ENCODE data around the gene USP20.

USP20 gene

GRCh38 chr9:129874261-129875101, 39.2 kb downstream of the USP20 start:
- DNase-seq (ENCODE audit: low read depth in 3 of 3, low spot score in 1 of 3), result no peak

- no peak for DNase-seq (ENCODE audit: low read depth in 3 of 3, low spot score in 1 of 3)
These were observed 39.9 kb downstream of the USP20 start for GRCh38 chr9:129875181-129875611.

DNA sequence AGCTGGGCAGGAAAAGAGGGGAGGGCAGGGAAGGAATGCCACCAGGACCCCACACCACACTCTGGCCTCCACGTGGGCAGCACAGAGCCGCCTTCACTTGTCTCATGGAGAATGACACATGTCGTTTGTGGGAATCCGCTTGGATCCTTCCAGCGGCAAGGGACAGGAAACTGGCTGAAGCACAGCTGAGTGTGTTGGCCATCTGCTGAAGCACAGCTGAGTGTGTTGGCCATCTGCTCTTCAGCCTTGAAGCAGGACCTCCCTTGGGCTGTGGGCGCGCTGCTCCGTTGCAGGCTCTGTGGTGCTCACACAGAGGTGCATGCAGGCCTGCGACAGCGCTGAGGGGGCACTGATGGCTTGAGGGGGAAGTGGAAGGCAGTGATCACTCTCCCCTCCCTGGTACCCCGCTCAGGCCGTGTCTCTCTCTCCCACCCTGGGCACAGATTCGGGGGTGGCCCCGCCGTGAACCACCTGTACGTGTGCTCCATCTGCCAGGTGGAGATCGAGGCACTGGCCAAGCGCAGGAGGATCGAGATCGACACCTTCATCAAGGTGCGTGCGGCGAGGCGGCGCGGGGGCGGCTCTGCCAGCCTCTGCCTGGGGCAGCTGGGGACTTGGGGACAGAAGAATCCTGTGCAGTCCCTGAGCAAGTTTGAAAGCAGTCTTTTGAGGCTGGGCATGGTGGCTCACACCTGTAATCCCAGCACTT, 40.6 kb downstream of the USP20 start:
- no peak for DNase-seq (ENCODE audit: low read depth in 3 of 3, low spot score in 1 of 3)

GRCh38 chr9:129876815-129877214, 41.6 kb downstream of the USP20 start:
- no peak for DNase-seq (ENCODE audit: low read depth in 3 of 3, low spot score in 1 of 3)

DNA sequence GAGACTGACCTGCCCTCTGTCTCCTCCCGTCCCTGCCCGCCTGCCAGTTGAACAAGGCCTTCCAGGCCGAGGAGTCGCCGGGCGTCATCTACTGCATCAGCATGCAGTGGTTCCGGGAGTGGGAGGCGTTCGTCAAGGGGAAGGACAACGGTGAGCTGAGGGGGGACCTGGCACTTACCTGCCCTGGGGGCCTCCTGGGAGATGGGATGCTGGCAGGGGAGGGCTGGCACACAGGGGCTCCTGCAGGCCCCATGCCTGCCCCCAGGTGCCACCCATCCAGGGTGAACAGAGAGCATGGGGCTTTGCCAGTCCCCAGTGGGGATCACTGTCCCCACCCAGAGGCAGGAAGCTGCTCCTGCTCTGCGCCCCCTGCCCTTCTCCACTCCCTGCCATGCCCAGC, 43.0 kb downstream of the USP20 start:
- no peak for DNase-seq (ENCODE audit: low read depth in 3 of 3, low spot score in 1 of 3)

- DNase-seq (ENCODE audit: low read depth in 3 of 3, low spot score in 1 of 3), result no peak
These were observed 43.9 kb downstream of the USP20 start for GRCh38 chr9:129879103-129879699.

- DNase-seq (ENCODE audit: low read depth in 3 of 3, low spot score in 1 of 3), result no peak
These were observed 44.9 kb downstream of the USP20 start for GRCh38 chr9:129879991-129880653.

DNA sequence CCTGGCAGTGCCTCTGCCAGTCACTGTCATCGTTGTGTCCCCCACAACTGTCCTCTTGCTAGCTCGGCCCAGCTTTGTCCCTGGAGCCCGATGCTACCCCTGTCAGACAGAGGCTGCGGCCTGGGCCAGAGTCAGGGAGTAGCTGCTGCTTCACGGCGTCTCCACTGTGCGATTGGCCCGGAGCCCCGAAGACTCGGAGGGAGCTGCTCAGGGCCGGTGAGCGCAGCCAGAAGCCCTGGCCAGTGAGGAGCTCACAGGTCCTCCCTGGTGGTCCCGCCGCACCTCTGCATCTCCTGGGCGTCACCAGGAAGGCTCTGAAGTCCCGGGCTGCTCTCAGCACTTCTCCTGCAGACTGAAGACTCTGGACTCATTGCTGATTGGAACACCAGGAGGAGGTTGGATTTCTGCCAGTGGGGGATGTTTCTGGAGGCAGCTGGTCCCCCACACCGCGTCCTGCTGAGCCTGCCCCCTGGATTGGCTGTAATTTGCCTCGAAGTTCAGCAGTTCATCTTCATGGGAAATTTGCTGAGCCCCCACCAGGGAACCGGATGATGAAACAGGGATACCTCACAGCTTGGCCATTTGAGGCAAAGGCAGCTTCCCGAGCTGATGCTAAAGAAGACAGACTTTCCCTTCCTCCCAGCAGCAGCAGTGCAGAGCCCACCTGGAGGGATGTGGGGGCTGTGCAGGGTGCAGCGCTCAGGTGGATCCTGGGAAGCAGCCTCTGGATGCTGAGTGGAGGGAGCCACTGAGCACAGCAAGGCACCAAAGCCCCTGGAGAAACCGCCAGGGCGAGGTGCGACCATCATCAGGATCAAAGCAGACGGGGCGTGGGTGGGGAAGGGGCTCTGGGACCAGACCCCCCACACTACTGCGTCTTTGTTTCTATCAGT, 45.6 kb downstream of the USP20 start:
- DNase-seq (ENCODE audit: low read depth in 3 of 3, low spot score in 1 of 3), result no peak

DNA sequence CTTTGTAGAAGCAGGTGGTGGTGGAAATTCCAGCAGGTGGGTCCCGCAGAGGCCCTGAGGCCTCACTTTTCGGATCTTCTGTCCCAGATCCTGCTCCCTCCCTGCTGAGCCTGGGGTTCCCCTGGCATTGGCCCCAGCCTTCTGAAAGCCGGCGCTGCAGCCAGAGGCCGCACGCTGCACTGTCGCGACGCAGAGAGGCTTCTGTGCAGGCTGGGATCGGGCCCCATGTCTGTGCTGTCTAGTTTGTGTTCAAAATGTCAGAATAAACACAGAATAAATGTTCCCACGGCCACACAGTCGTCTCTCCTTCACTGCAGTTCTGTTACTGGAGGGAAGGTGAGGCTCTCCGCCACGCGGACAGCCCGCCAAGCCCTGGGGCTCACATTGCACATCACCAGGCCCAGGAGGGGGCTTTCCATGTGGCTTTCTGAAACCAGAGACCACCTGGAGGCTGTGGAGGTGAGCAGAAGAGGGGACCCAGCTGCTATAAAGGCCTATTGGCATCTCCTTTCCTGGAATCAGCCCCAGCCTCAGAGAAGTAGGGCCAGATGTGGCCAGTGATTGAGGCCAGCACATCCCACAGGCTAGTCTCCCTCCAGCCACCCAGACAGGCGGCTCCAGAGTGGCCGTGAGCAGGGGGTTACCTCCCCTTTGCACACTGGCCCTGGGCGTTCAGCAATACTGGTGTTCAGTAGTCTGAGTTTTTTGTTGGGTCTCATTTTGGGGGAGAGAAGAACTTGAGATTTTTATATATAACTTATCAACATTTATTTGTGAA, 46.5 kb downstream of the USP20 start:
- no peak for DNase-seq (ENCODE audit: low read depth in 3 of 3, low spot score in 1 of 3)

GRCh38 chr9:129884220-129885017, 49.2 kb downstream of the USP20 start:
- DNase-seq (ENCODE audit: low read depth in 3 of 3, low spot score in 1 of 3), result peak; percentile 87 to 89 (median 88)

- DNase-seq (ENCODE audit: low read depth in 3 of 3, low spot score in 1 of 3), result peak in 1 of 3 donors; percentile 28
These were observed 49.9 kb downstream of the USP20 start for GRCh38 chr9:129885018-129885669.

DNA sequence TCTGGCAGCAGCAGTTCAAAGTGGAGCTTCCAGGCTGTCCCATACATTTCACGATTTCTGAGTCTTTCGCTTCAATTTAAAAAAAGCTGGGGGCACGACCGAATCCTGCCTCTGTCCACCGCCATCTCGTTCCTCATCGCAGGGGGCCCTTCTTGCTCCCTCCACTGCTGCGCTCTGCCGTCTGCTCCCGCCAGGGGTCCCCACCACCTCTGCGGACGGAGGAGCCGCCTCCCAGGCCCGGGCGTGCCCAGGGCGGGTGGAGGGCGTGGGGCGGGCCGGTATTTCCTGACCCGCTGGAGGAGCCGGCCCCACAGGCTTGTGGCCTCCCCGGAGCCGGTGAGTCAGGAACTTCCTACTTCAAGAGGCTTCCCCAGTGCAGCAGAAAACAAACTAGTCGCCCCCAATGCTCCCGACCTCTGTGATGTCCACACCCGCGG, 50.4 kb downstream of the USP20 start:
- peak; percentile 77 to 86 (median 81) for DNase-seq (ENCODE audit: low read depth in 3 of 3, low spot score in 1 of 3)

- DNase-seq (ENCODE audit: low read depth in 3 of 3, low spot score in 1 of 3), result peak in 1 of 3 donors; percentile 33
These were observed 51.2 kb downstream of the USP20 start for GRCh38 chr9:129886226-129887174.

DNA sequence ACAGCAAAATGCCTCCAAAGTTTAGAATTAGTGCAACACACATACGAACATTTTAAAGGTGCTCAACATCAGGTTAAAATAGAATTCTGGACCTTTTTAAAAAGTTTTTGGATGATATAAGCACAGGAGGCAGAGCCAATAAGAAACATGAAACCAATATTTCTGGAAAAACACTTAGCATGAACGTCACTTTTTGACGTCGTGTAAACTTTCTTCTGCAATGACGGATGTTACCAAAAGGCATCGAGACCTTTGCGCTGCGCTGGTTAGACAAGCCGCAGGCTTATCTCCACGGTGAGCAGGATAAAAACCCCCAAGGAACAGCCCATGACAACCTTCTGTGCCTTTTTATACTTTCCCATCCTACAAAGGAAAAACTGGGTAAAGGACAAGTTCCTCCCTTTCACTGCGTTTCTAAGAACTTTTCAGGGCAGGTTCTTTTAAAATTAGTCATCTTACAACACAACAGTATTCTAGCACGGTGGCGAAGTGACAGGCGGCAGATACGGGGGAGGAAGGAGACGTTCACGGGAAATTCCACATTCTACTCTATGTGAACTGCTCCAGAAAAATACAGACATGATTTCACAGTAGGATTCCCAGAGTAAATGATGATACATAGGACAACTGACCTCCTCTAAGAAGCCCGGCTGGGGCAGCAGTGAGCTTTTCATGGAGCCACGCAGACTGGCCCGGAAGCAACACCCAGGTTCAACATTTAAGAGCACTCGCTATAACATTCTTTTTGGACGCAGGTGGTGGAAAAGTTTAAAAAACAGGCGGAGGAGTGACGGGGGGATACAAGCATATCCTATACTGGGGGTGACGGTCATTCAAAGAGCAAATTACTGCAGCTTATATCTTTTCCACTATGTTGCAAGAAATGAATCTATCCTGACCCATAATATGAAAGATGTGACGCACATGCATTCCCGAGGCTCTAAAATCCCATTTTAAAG, 52.4 kb downstream of the USP20 start:
- peak in 2 of 3 donors; percentile 33 to 49 for DNase-seq (ENCODE audit: low read depth in 3 of 3, low spot score in 1 of 3)

DNA sequence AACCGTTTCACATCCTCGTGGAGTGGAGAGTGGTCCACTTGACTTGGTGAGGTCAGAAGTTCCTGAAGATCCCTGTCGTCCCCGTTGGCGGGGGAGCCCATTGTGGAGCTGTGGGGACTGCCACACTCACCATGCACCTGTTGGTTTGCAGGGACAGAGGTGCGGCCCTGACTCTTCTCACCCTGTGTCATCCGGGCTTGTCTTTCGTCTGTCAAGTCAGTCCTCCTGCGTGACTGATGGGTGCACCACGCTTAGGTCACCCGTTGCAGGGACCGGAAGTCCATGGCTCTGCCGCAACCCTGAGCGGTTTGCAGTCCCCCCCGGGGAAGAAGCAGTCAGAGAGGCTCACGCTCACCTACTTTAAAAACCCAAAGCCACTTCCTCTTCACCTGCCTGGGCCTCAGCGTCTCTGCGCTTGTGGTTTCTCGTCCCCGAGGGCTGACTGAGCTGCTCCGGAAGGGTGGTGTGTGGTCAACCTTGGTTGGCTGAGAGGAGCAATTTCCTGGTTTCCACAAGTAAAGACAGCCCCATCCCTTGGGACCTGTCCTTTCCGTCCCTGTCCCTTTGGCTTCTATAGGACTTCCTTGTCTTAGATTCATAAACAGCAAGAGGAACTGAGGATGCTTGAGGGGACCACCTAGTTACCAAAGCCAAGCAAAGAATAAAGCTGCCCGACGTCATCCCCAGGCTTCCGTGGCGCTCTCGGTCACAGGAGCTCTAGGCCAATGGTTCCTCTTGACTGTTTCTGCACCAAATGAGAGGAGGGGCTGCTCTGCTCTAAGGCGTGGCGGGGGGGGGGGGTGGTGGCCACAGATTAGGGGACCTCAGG, 53.2 kb downstream of the USP20 start:
- peak; percentile 64 to 84 (median 81) for DNase-seq (ENCODE audit: low read depth in 3 of 3, low spot score in 1 of 3)
